GM10266 (cell line): ENCODE measurements around the gene ANKS3.
A peak's percentile ranks its signal among the peaks of the same experiment; 100 is the strongest.

Experiments used
- DNase-seq: peaks from one replicate; pipeline ENCODE4 v3.0.0; 2012; ENCODE audit errors: extremely low spot score
- TF ChIP-seq, protein P1 (sequence below): IDR thresholded peaks from 2 replicates; pipeline ENCODE4 v1.5.1; 2012; ENCODE audit warnings: mild to moderate bottlenecking, low read depth; ENCODE audit not compliant: control insufficient read depth, insufficient read depth; ENCODE audit errors: missing control alignments

Gene ANKS3

DNA sequence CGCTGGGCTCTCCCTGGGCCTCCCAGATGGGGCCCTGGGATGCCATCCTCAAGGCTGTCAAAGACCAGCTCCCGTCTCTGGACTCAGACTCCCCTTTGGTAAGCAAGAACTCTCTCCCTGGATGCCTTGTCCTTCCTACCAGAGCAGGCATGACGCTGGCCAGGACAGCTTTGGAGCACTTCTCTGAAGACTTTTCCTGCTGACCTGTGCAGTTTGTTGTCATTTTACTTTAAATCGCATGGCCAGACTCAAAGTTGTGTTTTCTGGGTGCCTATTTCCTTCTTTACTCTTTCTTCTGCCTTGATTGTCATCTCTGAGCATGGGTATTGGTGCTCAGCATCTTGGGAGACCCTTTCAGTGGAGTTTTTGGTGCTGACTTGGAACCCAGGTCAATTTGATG is 2.5 kb upstream of the ANKS3 start:
- TF ChIP-seq, protein P1, sequence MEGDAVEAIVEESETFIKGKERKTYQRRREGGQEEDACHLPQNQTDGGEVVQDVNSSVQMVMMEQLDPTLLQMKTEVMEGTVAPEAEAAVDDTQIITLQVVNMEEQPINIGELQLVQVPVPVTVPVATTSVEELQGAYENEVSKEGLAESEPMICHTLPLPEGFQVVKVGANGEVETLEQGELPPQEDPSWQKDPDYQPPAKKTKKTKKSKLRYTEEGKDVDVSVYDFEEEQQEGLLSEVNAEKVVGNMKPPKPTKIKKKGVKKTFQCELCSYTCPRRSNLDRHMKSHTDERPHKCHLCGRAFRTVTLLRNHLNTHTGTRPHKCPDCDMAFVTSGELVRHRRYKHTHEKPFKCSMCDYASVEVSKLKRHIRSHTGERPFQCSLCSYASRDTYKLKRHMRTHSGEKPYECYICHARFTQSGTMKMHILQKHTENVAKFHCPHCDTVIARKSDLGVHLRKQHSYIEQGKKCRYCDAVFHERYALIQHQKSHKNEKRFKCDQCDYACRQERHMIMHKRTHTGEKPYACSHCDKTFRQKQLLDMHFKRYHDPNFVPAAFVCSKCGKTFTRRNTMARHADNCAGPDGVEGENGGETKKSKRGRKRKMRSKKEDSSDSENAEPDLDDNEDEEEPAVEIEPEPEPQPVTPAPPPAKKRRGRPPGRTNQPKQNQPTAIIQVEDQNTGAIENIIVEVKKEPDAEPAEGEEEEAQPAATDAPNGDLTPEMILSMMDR, result no peak

DNA sequence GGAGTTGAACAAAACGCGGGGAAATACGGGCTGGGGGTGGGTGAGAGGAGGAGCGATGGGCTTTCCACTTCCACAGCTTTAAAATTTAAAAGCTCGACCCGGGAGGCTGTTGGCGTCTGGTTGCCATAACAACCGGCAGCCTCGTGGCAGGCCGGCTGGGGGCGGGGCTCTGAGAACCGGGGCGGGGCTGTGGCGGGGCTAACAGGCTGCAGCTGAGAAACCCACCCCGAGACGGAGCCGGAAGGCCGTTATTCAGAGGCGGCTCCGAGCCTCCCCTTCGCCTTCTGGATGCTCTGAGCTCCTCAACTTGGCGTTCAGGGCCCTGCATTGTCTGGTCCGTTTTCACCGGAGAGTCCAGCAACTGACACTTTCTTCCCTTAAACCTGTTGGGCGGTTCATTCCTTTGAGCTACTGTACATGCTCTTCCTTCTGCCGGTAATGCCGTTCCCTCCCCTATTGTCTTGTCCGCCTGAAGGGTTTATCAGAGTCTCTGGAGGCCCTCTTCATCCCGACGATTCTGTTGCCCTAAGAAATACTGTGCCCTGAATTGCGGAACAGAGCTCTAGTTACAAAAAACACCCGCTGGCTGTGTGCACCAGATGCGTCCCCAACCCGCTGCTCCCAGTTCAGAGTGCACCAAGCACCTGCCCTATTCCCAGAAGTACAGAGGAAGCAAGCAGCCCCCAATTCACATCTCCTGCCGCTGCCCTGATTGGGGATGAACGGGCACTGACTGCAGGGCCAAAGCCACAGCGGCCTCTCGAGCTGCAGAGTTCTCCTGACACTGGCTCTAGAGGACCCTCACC is 862 bp upstream of the ANKS3 start:
- TF ChIP-seq, protein P1, result no peak
- peak; percentile 96 for DNase-seq

More for the DNA sequence above, 2.5 kb upstream of the ANKS3 start:
- DNase-seq, result no peak

DNA sequence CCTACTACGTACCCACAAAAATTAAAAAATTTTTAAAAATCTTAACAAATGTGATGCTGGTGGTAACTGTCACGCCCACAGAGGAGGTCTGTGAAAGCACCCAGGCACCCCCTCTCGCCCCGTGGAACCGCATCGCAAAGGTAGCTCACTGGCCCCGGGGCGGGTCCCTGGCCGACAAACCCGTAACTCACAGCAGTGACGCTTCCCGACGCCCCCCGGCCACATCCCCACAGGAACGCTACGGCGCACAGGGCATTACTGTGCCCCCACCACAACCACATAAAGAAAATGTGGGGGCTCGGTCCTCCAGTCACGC is 366 bp downstream of the ANKS3 start:
- DNase-seq, result no peak

DNA sequence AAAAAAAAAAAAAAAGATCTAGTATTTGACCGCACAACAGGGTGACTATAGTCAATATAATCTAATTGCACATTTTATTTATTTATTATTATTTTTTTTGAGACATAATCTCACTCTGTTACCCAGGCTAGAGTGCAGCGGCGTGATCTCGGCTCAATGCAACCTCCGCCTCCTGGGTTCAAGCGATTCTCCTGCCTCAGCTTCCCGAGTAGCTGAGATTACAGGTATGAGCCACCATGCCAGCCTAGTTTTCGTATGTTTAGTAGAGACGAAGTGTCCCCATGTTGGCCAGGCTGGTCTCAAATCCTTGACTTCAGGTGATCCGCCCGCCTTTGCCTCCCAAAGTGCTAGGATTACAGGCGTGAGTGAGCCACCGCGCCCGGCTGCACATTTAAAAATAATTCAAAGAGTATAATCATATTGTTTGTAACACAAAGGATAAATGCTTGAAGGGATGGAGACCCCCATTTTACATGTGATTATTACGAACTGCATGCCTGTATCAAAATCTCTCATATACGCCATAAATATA is 794 bp downstream of the ANKS3 start:
- TF ChIP-seq, protein P1, result no peak
- DNase-seq, result no peak

More for the DNA sequence above, 366 bp downstream of the ANKS3 start:
- TF ChIP-seq, protein P1, result no peak

DNA sequence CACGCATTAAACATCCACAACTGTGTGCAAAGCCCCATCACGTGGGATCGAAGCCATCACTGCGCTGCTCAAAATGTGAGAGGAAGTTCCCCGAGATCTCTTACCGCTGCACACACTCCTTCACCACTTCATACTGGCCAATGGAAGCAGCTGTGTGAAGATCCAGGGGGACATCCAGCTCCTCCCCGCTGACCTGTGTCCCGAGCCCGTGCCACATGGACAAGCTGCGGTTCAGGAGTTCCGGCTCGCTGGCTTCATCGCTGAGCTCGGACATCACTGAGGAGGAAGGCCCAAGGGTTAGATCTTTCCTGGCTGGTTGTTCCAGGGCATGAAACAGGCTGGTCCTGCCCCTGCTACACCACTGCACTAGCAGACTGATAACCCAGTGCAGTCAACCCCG is 4.2 kb downstream of the ANKS3 start:
- TF ChIP-seq, protein P1, result no peak
- no peak for DNase-seq

DNA sequence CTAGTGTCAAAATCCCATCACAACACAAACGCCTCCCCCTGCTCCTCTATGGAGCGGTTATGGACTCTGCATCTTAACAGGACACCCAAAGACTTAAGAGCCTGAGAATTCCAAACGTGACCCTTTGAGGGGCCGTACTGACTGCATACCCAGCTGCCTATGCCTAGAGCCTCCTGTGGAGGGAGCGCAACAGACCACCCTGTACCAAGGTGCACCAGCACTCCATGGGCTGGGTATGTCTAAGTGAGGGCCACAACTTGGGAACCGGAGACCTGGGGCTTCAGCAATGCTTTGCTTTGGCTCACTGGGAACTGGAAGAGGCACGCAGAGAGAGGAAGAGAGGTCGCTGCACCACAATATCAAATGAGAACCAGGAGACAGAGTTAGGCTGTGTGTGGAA is 5.4 kb downstream of the ANKS3 start:
- DNase-seq, result no peak
- TF ChIP-seq, protein P1, result no peak

DNA sequence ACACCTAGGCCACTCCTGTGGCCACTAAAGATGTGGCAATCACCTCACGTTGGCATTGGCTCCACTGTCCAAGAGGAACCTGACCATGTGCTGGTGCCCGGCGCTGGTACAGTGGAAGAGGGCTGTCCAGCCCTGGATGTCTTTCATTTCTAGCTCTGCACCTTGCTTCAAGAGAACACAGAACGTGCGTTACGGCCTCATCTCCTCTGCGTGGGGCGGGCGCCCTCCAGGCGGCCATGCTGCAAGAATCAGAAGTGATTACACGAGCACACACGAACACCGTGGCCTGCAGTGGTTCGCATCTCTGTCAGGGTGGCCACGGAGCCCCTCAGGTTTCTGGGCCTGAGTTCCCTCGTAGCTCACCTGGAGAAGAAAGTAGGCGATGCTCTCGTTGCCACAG is 7.5 kb downstream of the ANKS3 start:
- DNase-seq, result no peak
- TF ChIP-seq, protein P1, result no peak
